Measurements from ENCODE around the gene KLF15.

The KLF15 gene

GRCh38 chr3:126389112-126389793, 32.0 kb upstream of the KLF15 start:
- peak; percentile 53 for TF ChIP-seq CTCF (IDR thresholded peaks at IDR 0.05; ENCODE audit: insufficient read depth, low read depth, low read length, missing control alignments)
- DNase-seq (ENCODE audit: low read depth): peak; percentile 77
- peak overlapping the region; percentile 43 for H3K4me3 ChIP-seq (ENCODE audit: low read length)

- TF ChIP-seq CTCF (IDR thresholded peaks at IDR 0.05; ENCODE audit: insufficient read depth, low read depth, low read length, missing control alignments): no peak
- DNase-seq (ENCODE audit: low read depth): no peak
- H3K4me3 ChIP-seq (ENCODE audit: low read length): no peak overlapping the region
These were observed 24.8 kb upstream of the KLF15 start for GRCh38 chr3:126381966-126382365.

DNA sequence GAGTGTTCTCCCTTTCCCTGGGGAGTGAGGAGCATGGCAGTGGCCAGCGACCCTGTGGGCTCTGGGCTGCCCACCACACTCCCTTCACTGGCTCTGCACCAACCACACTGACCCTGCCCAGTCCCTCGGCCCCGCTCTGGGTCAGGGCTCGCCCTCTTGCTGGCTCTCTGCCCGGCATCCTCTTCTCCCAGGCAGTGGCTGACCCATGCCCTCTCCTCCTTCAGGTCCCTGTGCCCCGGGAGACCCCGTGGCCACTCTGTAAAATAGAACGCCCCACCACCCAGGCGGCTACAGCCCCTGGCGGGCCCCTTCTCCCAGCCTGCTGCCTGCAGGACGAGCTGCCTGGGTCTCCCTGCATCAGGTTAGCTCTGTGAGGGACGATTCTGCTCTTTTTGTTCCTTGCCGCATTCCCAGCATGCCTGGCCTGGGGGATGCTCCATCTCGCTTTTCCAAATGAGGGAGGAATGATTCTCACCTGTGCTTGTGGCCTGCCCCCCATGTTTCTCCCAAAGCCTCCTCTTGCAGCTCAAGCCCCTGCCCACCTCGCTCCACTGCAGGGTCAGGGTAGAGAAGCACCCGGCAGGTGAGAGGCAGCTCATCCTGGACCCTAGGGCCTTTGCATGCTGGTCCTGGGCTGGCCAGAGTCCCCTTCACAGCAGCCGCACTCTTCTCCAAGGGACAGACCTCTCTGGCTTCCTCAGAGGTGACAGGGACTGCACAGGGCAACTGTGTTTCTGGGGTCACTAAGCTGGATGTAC, 23.0 kb upstream of the KLF15 start:
- H3K4me3 ChIP-seq (ENCODE audit: low read length): no peak overlapping the region
- no peak for DNase-seq (ENCODE audit: low read depth)
- TF ChIP-seq CTCF (IDR thresholded peaks at IDR 0.05; ENCODE audit: insufficient read depth, low read depth, low read length, missing control alignments): no peak

DNA sequence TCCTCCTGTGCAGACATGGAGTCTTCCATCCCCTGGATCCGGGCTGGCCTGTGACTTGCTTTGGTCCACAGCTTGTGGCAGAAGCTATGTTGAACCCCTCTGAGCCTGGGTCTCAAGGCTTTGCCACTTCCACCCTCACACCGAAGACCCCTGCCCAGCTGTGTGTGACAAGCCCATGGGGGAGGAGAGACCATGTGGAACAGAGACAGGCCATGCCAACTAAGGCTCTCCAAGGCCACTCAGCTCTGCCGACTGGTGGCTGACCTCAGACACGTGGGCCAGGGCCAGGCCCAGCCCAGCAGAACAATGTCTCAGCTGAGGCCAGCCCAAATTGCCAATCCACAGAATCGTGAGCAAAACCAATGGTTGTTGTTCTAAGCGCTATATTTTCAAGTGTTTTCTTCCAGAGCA, 21.1 kb upstream of the KLF15 start:
- no peak for DNase-seq (ENCODE audit: low read depth)
- TF ChIP-seq CTCF (IDR thresholded peaks at IDR 0.05; ENCODE audit: insufficient read depth, low read depth, low read length, missing control alignments): no peak
- H3K4me3 ChIP-seq (ENCODE audit: low read length): no peak overlapping the region

DNA sequence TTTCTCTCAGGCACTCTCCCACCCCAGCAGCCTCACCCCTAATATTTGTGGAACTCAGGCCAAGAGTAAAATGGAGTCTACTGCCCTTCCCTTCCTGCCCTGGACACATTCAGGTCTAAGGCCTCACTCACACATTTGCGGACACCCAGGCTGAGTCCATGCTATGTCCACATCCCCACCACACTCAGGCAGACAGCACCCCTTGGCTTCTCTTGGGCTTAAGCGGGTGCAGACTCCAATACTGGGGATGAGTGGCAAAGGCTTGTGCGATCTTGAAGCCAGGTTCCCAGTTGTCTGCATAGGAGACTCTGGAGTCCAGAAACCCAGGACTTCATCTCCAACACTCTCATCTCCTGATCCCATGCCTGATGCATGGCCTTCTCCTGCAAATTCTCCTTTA, 20.0 kb upstream of the KLF15 start:
- DNase-seq (ENCODE audit: low read depth): no peak
- no peak for TF ChIP-seq CTCF (IDR thresholded peaks at IDR 0.05; ENCODE audit: insufficient read depth, low read depth, low read length, missing control alignments)
- H3K4me3 ChIP-seq (ENCODE audit: low read length): no peak overlapping the region

DNA sequence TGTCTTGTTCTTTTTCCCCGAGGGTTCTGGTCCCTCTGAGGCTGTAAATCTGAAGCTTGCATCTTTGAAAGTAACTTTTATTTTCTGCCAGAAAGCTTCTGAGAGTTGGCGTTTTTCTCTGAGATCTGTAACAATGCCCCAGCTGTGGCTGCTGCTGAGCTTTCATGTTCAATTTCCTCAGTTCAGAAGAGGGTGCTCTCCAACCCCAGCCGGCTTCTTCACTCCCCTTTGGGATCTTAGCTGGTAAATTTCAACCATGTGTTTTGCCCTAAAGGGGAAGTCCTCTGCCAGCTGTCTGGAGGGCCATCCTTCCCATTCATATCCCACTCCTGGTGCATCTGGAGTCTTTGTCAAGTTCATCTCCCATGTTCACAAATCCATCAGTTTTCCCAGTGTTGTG, 19.2 kb upstream of the KLF15 start:
- H3K4me3 ChIP-seq (ENCODE audit: low read length): no peak overlapping the region
- DNase-seq (ENCODE audit: low read depth): no peak
- TF ChIP-seq CTCF (IDR thresholded peaks at IDR 0.05; ENCODE audit: insufficient read depth, low read depth, low read length, missing control alignments): no peak

Data from epithelial cell of esophagus (primary cell).